GM15510 (cell line): Measurements from ENCODE around the gene GOLGA6L7.
"Not testable (repeated sequence)": the region's sequence is repeated elsewhere in the genome, so short reads cannot be mapped to it uniquely, and the experiment has no call there.

Experiments
- POLR2A ChIP-seq: IDR thresholded peaks from 3 replicates; pipeline ENCODE4 v1.6.1; 2011; ENCODE audit warnings: borderline replicate concordance; ENCODE audit not compliant: insufficient read length; ENCODE audit errors: extremely low read depth

GOLGA6L7 gene, protein sequence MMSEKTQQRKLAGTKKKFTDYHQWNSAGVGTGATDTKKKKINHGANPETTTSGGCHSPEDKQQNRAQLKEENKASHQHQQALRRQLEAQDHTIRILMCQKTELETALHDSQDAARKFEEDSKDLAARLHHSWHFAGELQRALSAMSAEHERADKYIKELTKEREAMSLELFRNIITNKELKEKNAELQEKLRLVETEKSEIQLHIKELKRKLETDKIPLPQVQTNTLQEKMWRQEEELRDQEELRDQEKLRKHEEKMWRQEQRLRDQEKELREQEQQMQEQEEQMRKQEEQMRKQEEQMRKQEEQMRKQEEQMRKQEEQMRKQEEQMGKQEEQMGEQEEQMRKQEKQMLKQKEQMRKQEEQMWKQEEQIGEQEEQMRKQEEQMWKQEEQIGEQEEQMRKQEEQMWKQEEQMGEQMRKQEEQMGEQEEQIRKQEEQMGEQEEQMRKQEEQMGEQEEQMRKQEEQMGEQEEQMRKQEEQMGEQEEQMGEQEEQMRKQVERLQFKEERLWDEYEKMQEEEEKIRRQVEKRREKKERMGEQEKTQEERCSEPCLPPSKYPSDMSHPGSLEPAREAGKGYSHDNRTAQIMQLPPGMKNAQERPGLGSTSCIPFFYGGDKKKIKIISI

DNA sequence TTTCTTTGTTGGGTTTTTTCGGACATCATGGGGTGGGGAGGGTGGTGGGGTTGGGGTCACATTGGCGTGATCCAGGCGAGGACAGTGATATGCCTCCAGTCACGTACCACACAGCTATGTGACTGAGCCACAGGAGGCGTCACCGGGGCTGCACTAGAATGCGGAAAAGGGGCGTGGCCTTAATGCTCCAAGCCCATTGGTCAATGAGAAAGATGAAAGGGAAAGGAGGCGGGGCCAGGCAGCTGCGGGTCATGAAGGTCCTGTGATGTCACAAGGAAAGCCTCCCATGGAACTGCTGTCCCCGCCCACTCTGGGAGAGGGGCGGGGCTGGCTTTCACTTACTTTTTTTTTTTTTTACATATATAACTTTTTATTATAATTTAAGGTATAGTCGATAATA is at the start of gene GOLGA6L7:
Gene GOLGA6L7 (minus strand): TSS at position 124 of the 400 bp plus-strand sequence. CDS start 95 bp downstream, at position 29.
- not testable (repeated sequence) for TF ChIP-seq POLR2A

DNA sequence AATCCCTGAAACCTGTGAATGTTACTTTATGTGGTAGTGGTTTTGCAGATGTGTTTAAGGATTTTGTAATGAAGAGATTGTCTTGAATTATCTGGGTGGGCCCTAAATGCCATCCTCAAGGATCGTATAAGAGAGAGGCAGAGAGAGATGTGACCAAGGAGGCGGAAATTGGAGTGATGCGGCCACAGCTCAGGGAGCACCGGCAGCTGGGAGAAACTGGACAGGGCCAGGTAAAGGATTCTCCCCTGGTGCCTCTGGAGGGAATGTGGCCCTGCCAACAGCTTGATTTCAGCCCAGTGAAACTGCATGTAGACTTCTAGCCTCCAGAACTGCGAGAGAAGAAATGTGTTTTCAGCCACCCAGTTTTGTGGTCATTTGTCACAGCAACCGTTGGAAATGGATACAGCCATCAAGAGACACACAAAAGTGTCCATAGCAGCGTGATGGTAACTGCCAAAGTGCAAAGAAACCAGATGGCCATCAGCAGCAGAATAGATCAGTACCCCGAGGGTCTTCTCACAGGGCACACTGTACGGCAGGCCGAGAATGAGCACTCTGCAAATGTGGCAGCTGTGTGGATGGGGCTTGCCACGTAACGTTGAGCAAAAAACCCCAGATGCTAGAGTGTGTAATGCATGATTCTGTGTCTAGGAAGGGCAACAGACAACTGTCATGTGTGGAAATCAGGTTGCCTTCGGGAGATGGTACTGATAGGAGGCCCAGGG is 49.6 kb upstream of the GOLGA6L7 start:
- no peak for TF ChIP-seq POLR2A

DNA sequence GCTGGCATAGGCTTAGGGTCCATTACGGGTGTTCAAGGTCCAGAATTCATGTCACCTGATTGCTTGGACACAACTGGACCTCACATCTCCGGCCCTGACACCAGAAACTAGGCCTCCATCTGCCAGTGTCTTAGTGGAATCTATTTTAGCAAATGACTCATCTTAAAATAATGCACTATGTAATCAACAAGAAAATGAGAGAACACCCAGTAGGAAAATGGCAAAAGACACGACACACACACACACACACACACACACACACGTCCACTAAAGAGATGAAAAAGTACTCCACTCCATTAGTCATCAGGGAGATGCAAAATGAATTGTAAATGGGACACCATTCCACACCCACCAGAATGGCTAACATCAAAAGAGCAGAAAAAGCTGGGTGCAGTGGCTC is 48.5 kb upstream of the GOLGA6L7 start:
- no peak for TF ChIP-seq POLR2A

DNA sequence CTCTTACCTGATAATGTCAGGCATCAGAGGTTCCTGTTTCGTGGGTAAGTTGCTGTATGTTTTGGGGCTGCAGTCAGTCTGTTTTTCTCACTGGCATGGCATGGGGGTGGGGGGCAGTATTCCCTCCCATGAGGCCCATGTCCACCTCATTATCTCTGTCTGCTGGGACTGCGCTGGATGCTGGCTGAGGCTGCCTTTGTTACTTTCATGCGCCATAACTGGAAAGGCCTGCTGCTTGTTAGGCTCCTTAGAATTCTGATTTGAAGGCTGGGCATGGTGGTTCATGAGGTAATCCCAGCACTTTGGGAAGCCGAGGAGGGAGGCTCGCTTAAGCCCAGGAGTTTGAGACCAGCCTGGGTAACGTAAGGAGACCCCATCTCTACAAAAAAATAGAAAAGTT is 47.1 kb upstream of the GOLGA6L7 start:
- TF ChIP-seq POLR2A, result no peak

DNA sequence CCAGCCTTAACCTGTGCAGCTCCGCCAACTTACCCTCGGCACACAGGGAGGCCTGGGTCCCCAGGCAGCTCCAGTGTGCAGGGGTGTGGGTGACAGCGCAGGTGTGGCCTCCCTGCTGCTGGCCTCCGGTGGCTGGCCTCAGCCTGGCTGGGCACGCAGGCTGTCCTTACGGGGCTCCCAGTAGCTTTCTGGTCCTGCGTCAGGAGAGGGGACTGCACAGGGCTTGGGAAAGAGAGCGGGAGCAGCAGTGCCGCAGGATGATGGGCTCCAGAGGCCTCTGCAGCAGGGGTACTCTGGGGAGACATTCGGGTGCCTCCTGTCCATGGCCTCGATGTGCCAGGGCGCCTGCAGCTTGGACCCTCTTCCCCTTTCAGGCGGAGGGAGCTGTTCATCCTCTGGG is 46.7 kb upstream of the GOLGA6L7 start:
- no peak for TF ChIP-seq POLR2A

DNA sequence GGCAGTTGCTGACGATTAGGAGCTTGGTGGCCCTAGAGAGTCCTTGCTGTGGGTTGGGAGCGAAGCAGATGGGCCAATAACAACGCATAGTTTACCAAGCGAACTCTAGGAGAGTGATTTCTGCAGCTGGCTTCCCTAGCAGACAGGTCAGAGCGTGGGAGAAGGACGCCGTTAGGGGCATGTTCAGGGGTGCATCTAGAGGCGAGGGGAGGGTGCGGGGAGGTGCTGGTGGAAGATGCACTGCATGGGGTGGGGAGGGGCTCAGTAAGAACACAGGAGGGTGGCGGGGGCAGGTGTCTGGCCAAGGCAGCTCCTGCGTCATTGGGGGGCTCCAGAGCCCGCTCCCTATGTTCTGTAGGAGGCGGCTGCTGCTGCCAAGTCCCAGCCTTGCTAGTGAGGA is 46.2 kb upstream of the GOLGA6L7 start:
- no peak for TF ChIP-seq POLR2A

DNA sequence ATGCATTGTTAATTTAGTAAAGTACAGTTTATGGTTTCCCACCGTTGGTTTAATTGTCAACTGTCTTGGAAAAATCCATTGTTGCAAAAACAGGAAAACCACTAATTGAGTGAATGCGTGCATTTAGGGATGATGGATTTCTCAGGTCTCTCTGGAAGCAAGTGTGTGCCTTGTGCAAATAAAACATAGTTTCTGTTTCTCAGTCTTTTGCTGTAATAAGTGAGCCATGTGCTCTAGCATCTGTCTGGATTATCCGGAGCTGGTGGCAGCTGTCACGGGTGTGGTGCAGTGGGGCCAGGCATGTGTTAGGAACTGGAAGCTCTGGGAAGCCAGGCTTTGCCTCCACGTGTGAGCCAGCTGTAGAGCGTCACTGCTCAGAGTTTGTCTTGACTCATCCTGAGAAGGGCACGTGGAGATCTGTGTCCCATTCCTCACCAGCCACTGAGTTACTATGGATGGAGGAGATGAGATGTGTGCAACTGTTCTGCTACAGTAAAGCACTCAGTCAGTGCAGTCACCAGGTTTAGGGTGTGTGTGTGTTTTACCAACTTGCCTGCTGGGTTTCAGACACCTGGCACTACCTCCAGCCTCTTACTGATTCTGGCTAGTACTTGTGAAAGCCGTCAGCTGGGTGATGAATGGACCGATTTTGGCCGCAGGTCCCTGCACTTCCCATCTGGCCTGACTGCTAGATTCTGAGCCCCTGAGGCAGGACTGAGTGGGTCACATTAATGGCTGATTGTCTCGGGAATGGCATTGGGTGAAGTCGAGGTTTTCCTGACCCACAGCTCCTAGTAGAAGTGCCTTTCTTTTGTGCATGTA is 44.6 kb upstream of the GOLGA6L7 start:
- no peak for TF ChIP-seq POLR2A

DNA sequence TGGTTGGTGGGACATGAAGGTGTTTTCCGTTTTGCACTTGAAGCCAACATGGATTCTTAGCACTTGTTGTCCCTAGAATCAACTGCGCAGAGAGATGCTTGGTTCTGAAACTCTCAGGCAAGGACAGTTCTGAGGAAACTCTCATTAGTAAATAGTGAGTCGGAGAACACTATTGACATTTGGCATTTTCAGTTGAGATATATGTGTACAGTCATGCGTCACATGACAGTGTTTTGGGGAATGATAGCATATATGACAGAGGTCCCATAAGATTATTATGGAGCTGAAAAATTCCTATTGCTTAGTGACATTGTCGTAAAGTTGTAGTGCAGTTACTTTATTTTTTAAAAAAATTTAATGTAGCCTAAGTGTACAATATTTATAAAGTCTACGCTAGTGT is 43.1 kb upstream of the GOLGA6L7 start:
- no peak for TF ChIP-seq POLR2A

DNA sequence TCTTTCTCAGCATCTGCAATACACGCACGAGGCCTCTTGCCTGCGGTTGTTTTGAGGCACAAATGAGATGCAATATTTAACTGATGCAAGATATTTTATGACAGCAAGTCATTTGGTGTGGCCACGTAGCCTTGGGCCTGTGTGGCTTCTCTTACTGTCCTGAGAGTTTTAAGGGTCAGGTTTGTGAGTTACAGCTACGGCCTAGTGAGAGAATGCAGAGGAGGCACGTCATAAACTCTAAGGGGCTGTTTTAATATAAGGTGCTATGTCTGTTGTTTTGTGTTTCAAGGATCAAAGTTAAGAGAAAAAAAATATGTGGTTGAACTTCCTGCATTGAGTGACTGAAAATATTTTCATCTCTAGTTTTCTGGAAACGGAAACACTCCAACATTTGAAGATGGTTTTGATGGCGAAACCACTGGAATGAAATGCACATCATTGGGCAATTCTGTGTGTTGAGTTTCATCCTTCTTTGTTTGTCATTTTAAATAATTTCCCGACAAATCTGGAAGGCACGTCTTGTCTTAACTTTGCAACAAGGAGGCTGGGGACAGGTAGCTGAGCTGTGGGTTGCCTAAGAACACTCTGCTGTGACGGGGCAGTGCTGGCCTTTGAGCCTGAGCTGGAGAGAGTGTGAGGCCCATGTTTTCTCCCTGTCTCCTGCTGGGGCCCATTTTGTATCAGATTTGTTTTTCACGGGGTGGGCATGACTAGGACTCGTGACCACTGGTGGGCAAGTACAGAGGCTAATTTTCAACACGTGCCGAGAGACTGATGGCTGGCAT is 42.5 kb upstream of the GOLGA6L7 start:
- no peak for TF ChIP-seq POLR2A

DNA sequence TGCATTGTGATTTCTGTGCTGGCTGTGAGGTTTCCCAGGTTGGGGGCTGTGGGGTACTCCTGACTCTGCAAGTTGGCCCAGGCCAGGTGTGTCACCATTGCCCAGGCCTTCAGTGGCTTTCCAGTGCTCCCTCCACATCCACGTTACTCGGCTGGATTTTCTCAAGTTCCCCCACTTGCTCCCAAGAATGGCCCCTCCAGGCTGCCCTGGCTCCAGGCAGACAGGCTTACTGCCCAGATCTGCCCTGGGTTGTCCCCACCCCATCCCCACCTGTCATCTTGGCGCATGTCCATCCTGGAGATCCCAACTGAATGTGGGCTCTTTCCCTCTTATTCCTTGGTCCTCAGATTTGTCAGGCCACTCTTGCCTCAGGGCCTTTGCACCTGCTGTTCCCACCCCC is 40.9 kb upstream of the GOLGA6L7 start:
- no peak for TF ChIP-seq POLR2A

DNA sequence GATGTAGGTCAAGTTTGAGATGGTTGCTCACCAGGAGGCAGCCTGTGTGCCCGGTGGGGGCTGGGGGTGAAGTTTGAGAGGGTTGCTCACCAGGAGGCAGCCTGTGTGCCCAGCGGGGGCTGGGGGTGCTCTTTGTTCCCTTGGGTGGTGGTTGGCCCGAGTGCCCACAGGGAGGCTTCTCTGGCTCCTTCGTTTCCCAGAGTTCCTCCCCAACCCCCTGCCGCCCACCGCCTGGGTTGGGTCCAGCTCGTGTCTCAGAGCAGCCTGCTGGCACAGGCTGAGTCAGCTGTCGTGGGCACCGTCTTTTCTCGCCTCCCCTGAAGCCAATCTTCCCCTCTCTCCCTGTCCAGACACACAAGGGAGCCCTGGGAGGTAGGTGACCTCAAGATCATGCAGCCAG is 40.5 kb upstream of the GOLGA6L7 start:
- no peak for TF ChIP-seq POLR2A

DNA sequence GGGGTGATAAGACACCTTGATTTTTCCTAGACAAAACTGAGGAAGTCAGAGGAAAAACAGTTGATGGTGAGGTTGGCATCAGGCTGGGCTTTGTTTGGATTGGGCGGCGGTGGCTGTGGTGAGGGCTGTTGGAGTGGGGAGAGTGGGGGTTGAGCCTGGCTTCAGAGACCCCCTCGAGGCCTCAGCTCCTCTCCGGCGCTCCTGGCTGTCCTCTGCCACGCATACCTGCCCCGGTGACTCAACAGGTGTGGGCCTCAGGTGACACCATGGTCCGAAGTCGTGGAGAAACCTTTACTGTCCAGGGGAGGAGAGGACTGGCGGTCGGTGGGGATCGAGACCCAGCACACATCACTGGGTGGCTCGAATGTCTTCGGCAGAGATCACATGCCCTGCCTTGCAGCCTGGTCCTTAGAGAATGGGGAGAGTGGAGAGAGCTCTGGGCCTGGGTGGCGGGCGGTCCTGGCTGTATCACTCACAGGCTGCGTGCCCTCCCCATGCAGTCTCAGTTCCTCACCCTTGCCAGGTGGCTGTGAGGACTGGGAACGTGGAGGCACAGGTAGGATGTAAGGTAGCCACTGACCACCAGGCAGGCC is 40.0 kb upstream of the GOLGA6L7 start:
- TF ChIP-seq POLR2A, result no peak

DNA sequence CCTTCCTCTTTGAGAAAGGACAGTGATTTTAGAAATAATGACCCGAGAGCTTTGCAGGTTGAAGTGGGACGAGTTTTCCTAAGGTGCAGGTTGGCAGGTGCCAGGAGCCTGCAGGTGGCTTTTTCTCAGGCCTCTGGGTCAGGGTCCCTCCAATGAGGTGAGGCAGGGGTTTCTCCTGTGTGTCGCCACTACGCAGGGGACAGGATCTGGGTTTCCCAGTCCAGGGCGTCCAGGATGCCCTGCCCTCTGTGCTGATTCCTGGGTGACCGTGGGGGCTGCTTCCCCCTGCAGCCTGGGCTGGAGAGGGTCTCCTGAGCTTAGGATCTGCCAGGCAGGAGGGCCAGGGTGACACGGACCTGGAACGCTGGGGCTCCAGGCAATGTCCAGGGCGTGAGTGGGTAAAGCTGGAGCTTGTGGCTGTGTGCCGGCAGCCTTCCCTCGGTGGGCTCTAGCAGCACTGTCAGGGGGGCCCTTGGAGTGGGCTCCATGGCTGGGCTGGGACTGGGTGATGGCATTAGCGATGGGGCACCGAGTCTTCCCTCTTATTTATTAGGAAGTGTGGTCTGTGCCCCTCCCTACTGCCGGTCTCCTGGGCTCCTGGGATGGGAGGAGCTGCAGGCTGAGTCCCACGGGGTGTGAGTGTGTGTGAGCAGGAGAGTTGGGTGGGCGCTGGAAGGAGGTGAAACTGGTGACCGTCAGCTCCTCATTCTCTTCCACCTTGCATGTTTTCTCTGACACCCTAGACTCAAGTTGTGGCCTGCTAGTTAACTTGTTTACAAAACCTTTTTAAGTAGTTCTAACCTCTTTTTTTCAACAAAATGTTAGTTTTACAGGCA is 39.1 kb upstream of the GOLGA6L7 start:
- no peak for TF ChIP-seq POLR2A
